ENCODE measurements around the gene ABTB2.

The ABTB2 gene

GRCh38 chr11:34162493-34162820, 195.4 kb downstream of the ABTB2 start:
- no peak for DNase-seq

GRCh38 chr11:34161812-34162492, 195.9 kb downstream of the ABTB2 start:
- no peak for DNase-seq

GRCh38 chr11:34161361-34161760, 196.4 kb downstream of the ABTB2 start:
- no peak for DNase-seq

GRCh38 chr11:34160791-34161190, 197.0 kb downstream of the ABTB2 start:
- DNase-seq, result no peak

- DNase-seq, result no peak
These were observed 197.6 kb downstream of the ABTB2 start for GRCh38 chr11:34160049-34160721.

- no peak for DNase-seq
These were observed 199.1 kb downstream of the ABTB2 start for GRCh38 chr11:34158661-34159060.

- DNase-seq, result no peak
These were observed 200.6 kb downstream of the ABTB2 start for GRCh38 chr11:34157163-34157562.

GRCh38 chr11:34155757-34156062, 202.1 kb downstream of the ABTB2 start:
- no peak for DNase-seq

- DNase-seq, result no peak
These were observed 202.6 kb downstream of the ABTB2 start for GRCh38 chr11:34155057-34155756.

GRCh38 chr11:34154059-34154875, 203.5 kb downstream of the ABTB2 start:
- no peak for DNase-seq

- no peak for DNase-seq
These were observed 205.6 kb downstream of the ABTB2 start for GRCh38 chr11:34151916-34152845.

- DNase-seq, result no peak
These were observed 206.6 kb downstream of the ABTB2 start for GRCh38 chr11:34151166-34151565.

- DNase-seq, result no peak
These were observed 207.2 kb downstream of the ABTB2 start for GRCh38 chr11:34150494-34151151.

GRCh38 chr11:34149786-34150185, 208.0 kb downstream of the ABTB2 start:
- peak; percentile 28 for DNase-seq

- DNase-seq, result no peak
These were observed 208.5 kb downstream of the ABTB2 start for GRCh38 chr11:34149274-34149673.

- DNase-seq, result no peak
These were observed 209.2 kb downstream of the ABTB2 start for GRCh38 chr11:34148504-34149165.

- no peak for DNase-seq
These were observed 210.2 kb downstream of the ABTB2 start for GRCh38 chr11:34147581-34147980.

- no peak for DNase-seq
These were observed 210.9 kb downstream of the ABTB2 start for GRCh38 chr11:34146866-34147265.

GRCh38 chr11:34146411-34146810, 211.4 kb downstream of the ABTB2 start:
- DNase-seq, result no peak

GRCh38 chr11:34145847-34146381, 211.9 kb downstream of the ABTB2 start:
- no peak for DNase-seq

- no peak for DNase-seq
These were observed 212.7 kb downstream of the ABTB2 start for GRCh38 chr11:34145073-34145472.
